ENCODE data around the gene GSG1L2. TPM values are rescaled to one million over a fixed set of nuclear protein-coding genes. Genes with fewer than 3 reads are reported as not detected.

GSG1L2 gene
- total and polyA plus RNA-seq, 2 donors (not counting 3 experiments of a cell fraction or from before 2014, with no cell fraction given), result not detected

- Histone ChIP-seq H4K20me1 (replicated peaks; ENCODE audit: control insufficient read depth, extremely low read depth, insufficient read depth, low read length) (no peaks in the 10 kb centered on the region), H3K4me2 (ENCODE audit: insufficient read depth, low read length) (no peak overlapping the region), H3K79me2 (ENCODE audit: control insufficient read depth, insufficient read depth, low read length) (no peaks in the 10 kb centered on the region), H2AFZ (ENCODE audit: low read depth, low read length) (no peak overlapping the region), H3K27ac (ENCODE audit: insufficient read depth, low read depth, low read length) (no peak overlapping the region), H3K4me3 (replicated peaks in 1 of 3; ENCODE audit: insufficient read depth in 1 of 3, low read depth in 1 of 3, low read length in 3 of 3) (no peak overlapping the region), H3K27me3 (ENCODE audit: control insufficient read depth in 2 of 2, insufficient read depth in 2 of 2, low read length in 2 of 2) (no peaks in the 10 kb centered on the region), H3K9me1 (replicated peaks; ENCODE audit: control insufficient read depth, extremely low read depth, insufficient read depth, low read length) (no peaks in the 10 kb centered on the region), H3K9ac (replicated peaks; ENCODE audit: extremely low read depth, insufficient read depth, low read length) (no peak overlapping the region), H3K36me3 (ENCODE audit: control insufficient read depth in 2 of 2, extremely low read depth in 1 of 2, insufficient read depth in 2 of 2, low read length in 2 of 2) (no peaks in the 10 kb centered on the region), H3K9me3 (replicated peaks; ENCODE audit: control insufficient read depth, insufficient read depth, low read length) (peaks cover 10% of the 10 kb centered on the region), H3K4me1 (ENCODE audit: control insufficient read depth, extremely low read depth, insufficient read depth, low read length) (no peaks in the 10 kb centered on the region)
- POLR2A ChIA-PET, result no interaction called here
- intact Hi-C loops (cut with micrococcal nuclease) (no loop called here), dilution Hi-C loops (cut with MboI; ENCODE audit: extremely low pct_ligation_motif_present, low sequenced_read_pairs) (no loop called here)
- CTCF ChIA-PET, result no interaction called here
- BruUV-seq (replicated peaks), result no TSS peak
- FAIRE-seq, result no peak
- DNase-seq (ENCODE audit: low read depth, low spot score), result no peak
- TF ChIP-seq GATA2 (IDR thresholded peaks at IDR 0.05; ENCODE audit: insufficient read depth, insufficient read length, low read depth, low read length), result no peak
- TF ChIP-seq EZH2 (IDR thresholded peaks at IDR 0.05; ENCODE audit: borderline replicate concordance, low read depth, low read length, severe bottlenecking), result no peak
- TF ChIP-seq MAX (IDR thresholded peaks at IDR 0.05; ENCODE audit: insufficient read depth, insufficient read length), result no peak
- no peak for TF ChIP-seq POLR2AphosphoS5 (IDR thresholded peaks at IDR 0.05; ENCODE audit: insufficient read depth, low read depth, low read length)
- TF ChIP-seq CTCF (IDR thresholded peaks at IDR 0.05; ENCODE audit: extremely low read depth in 1 of 2, insufficient read depth in 1 of 2, low read depth in 1 of 2, low read length in 2 of 2), result no peak
- TF ChIP-seq JUN (IDR thresholded peaks at IDR 0.05; ENCODE audit: borderline replicate concordance, insufficient read depth, insufficient read length, low read depth), result no peak
- no peak for TF ChIP-seq POLR2A (IDR thresholded peaks at IDR 0.05; ENCODE audit: low read depth, low read length)
- no peak for TF ChIP-seq MYC (IDR thresholded peaks at IDR 0.05; ENCODE audit: low read depth, low read length)
- TF ChIP-seq FOS (IDR thresholded peaks at IDR 0.05; ENCODE audit: borderline replicate concordance, insufficient read depth, low read length), result no peak
These were observed 16.1 kb downstream of the GSG1L2 start for GRCh38 chr17:9805769-9806168.
